BE2C (cell line): ENCODE measurements around the gene SLC17A3.

Source experiments
- DNase-seq: peaks from one replicate; pipeline ENCODE4 v3.0.0-alpha.2; 2020
- H3K27me3 ChIP-seq: fragments of 250-450 bp; sonication (Bioruptor Pico); 2 replicates; pipeline ENCODE4 v1.5.1; 2020; ENCODE audit warnings: mild to moderate bottlenecking
- H3K36me3 ChIP-seq: fragments of 250-450 bp; sonication (Bioruptor Pico); 2 replicates; pipeline ENCODE4 v1.5.1; 2020; ENCODE audit warnings: mild to moderate bottlenecking
- H3K4me1 ChIP-seq: fragments of 250-450 bp; sonication (Bioruptor Pico); 2 replicates; pipeline ENCODE4 v1.5.1; 2020
- H3K4me3 ChIP-seq: 2 replicates; pipeline ENCODE4 v1.5.1; 2011; ENCODE audit warnings: low read depth, low read length
- H3K9me3 ChIP-seq: fragments of 250-450 bp; sonication (Bioruptor Pico); 2 replicates; pipeline ENCODE4 v1.5.1; 2020
- CTCF ChIP-seq: IDR thresholded peaks from 2 replicates; pipeline ENCODE4 v1.5.1; 2012; ENCODE audit warnings: mild to moderate bottlenecking, low read depth, low read length

The SLC17A3 gene

GRCh38 chr6:25903467-25904099, 29.5 kb upstream of the SLC17A3 start:
- TF ChIP-seq CTCF: no peak
- H3K27me3 ChIP-seq: no peaks in the 10 kb centered on the region
- H3K36me3 ChIP-seq: no peaks in the 10 kb centered on the region
- H3K9me3 ChIP-seq: no peaks in the 10 kb centered on the region
- no peak for DNase-seq
- no peak overlapping the region for H3K4me3 ChIP-seq
- H3K4me1 ChIP-seq: no peaks in the 10 kb centered on the region

- no peaks in the 10 kb centered on the region for H3K27me3 ChIP-seq
- H3K36me3 ChIP-seq: no peaks in the 10 kb centered on the region
- no peak for TF ChIP-seq CTCF
- no peaks in the 10 kb centered on the region for H3K9me3 ChIP-seq
- no peak for DNase-seq
- no peaks in the 10 kb centered on the region for H3K4me1 ChIP-seq
- no peak overlapping the region for H3K4me3 ChIP-seq
Observed at GRCh38 chr6:25902071-25902470, 28.0 kb upstream of the SLC17A3 start.

GRCh38 chr6:25900843-25901242, 26.8 kb upstream of the SLC17A3 start:
- Histone ChIP-seq H3K9me3 (no peaks in the 10 kb centered on the region), H3K27me3 (no peaks in the 10 kb centered on the region), H3K4me1 (no peaks in the 10 kb centered on the region), H3K4me3 (no peak overlapping the region), H3K36me3 (no peaks in the 10 kb centered on the region)
- no peak for DNase-seq
- TF ChIP-seq CTCF: no peak

- DNase-seq: no peak
- no peak overlapping the region for H3K4me3 ChIP-seq
- no peak for TF ChIP-seq CTCF
Observed at GRCh38 chr6:25899580-25900408, 25.8 kb upstream of the SLC17A3 start.

GRCh38 chr6:25899123-25899522, 25.1 kb upstream of the SLC17A3 start:
- no peaks in the 10 kb centered on the region for H3K36me3 ChIP-seq
- no peak overlapping the region for H3K4me3 ChIP-seq
- no peak for TF ChIP-seq CTCF
- no peaks in the 10 kb centered on the region for H3K4me1 ChIP-seq
- no peaks in the 10 kb centered on the region for H3K27me3 ChIP-seq
- DNase-seq: no peak
- no peaks in the 10 kb centered on the region for H3K9me3 ChIP-seq

More at GRCh38 chr6:25899580-25900408, 25.8 kb upstream of the SLC17A3 start:
- H3K27me3 ChIP-seq: no peaks in the 10 kb centered on the region
- H3K9me3 ChIP-seq: no peaks in the 10 kb centered on the region
- H3K36me3 ChIP-seq: no peaks in the 10 kb centered on the region
- H3K4me1 ChIP-seq: no peaks in the 10 kb centered on the region
